BLaER1 (cell line): ENCODE results near the gene GALNT16.
"Not testable (repeated sequence)": the region's sequence is repeated elsewhere in the genome, so short reads cannot be mapped to it uniquely, and the experiment has no call there.

Experiments
- H3K27ac ChIP-seq: shearing (Covaris generic); formaldehyde crosslinking; 2 replicates; pipeline ENCODE4 v1.8.1; 2022
- H3K27me3 ChIP-seq: shearing (Covaris generic); formaldehyde crosslinking; 2 replicates; pipeline ENCODE4 v1.8.1; 2022
- H3K36me3 ChIP-seq: shearing (Covaris generic); formaldehyde crosslinking; 2 replicates; pipeline ENCODE4 v1.8.1; 2022
- H3K4me1 ChIP-seq: shearing (Covaris generic); formaldehyde crosslinking; 2 replicates; pipeline ENCODE4 v1.8.1; 2022
- H3K4me2 ChIP-seq: shearing (Covaris generic); formaldehyde crosslinking; 2 replicates; pipeline ENCODE4 v1.8.1; 2022
- H3K4me3 ChIP-seq: shearing (Covaris generic); formaldehyde crosslinking; 2 replicates; pipeline ENCODE4 v1.8.1; 2022
- H3K9ac ChIP-seq: shearing (Covaris generic); formaldehyde crosslinking; 2 replicates; pipeline ENCODE4 v1.8.1; 2022
- H3K9me3 ChIP-seq: shearing (Covaris generic); formaldehyde crosslinking; 2 replicates; pipeline ENCODE4 v1.8.1; 2022
- H4K20me1 ChIP-seq: shearing (Covaris generic); formaldehyde crosslinking; 2 replicates; pipeline ENCODE4 v1.8.1; 2022
- Cebpa-rat ChIP-seq: shearing (Covaris generic); IDR thresholded peaks from 2 replicates; pipeline ENCODE4 v1.8.1; 2022

Gene GALNT16

DNA sequence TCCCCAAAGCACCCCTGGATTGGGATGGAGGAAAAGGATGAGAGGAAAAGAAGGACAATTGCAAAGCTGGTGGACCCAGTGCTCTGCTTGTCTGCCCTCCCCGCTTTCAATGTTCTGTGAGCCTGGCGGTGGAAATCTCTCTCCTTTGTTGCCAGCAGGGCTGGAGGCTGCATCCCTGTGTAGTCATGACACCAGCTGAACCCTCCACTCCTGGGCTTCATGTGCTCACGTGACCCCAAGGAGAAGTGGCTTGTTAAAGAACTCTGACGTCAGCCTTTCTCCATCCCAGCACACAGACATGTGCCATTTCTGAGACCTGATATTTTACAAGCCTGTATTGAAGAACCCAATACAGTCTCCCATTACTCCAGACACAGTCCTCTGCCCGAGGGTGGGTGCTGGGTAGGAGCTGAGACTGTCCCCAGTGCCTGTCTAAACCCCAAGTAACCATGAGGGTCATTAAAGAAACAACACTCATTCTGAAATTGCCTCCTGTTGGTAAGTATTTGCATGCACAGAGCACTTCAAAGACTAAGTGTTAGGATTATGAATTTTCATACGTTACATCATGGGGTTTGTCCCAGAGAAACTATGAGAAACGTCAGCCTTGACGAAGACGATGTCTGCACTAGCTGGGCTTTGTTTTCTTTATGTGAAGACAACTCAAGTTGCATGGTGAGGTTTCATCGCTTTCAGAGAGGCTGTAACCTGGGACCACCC, 21.7 kb downstream of the GALNT16 start:
- H3K4me1 ChIP-seq = no peaks in the 10 kb centered on the region
- H3K4me2 ChIP-seq = no peak overlapping the region
- no peak for TF ChIP-seq Cebpa-rat
- no peak overlapping the region for H3K4me3 ChIP-seq
- no peaks in the 10 kb centered on the region for H3K36me3 ChIP-seq
- H4K20me1 ChIP-seq = no peaks in the 10 kb centered on the region
- no peaks in the 10 kb centered on the region for H3K9me3 ChIP-seq
- no peak overlapping the region for H3K9ac ChIP-seq
- H3K27ac ChIP-seq = no peak overlapping the region
- no peaks in the 10 kb centered on the region for H3K27me3 ChIP-seq

DNA sequence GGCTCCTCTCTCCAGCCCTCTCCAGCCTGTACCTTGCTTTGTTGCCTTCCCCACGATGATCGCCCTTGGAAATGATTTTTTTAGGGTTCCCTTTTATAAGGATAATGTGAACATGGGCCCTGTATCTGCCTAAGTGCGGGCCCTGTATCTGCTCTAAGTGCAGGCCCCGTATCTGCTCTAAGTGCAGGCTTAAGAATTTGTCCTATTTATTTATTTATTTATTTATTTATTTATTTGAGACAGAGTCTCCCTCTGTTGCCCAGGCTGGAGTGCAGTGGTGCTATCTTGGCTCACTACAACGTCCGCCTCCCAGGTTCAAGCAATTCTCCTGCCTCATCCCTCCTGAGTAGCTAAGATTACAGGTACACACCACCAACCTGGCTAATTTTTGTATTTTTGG, 22.5 kb downstream of the GALNT16 start:
- TF ChIP-seq Cebpa-rat = no peak
- no peak overlapping the region for H3K4me2 ChIP-seq
- H4K20me1 ChIP-seq = no peaks in the 10 kb centered on the region
- no peak overlapping the region for H3K27ac ChIP-seq
- no peaks in the 10 kb centered on the region for H3K9me3 ChIP-seq
- H3K36me3 ChIP-seq = no peaks in the 10 kb centered on the region
- H3K4me1 ChIP-seq = no peaks in the 10 kb centered on the region
- no peak overlapping the region for H3K4me3 ChIP-seq
- no peaks in the 10 kb centered on the region for H3K27me3 ChIP-seq
- H3K9ac ChIP-seq = no peak overlapping the region

DNA sequence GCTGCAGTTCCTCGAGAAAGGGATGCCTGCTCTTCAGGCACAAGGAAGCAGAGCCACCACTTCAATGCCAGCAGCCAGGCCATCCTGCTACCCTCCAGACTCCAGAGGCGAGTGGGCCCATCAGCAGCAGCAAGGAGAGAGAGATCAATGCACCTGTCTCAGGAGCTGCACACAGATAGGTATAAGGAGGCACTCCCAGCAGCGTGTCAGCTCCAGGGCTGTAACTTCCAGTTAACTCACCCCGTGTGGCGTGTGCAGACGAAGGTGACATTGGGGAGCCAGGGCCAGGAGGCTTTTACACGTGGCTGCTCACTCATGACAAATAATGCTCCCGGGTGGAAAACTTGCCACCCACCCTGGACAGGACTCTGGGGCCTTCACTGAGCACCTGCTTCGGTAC, 24.2 kb downstream of the GALNT16 start:
- Histone ChIP-seq H3K4me2 (no peak overlapping the region), H3K9me3 (no peaks in the 10 kb centered on the region), H3K9ac (no peak overlapping the region), H3K27ac (no peak overlapping the region), H3K4me3 (no peak overlapping the region), H3K4me1 (no peaks in the 10 kb centered on the region), H3K27me3 (no peaks in the 10 kb centered on the region), H4K20me1 (no peaks in the 10 kb centered on the region), H3K36me3 (no peaks in the 10 kb centered on the region)
- TF ChIP-seq Cebpa-rat = no peak

- no peak overlapping the region for H3K4me2 ChIP-seq
- H3K27me3 ChIP-seq = no peaks in the 10 kb centered on the region
- H4K20me1 ChIP-seq = no peaks in the 10 kb centered on the region
- no peak overlapping the region for H3K27ac ChIP-seq
- no peaks in the 10 kb centered on the region for H3K4me1 ChIP-seq
- no peak overlapping the region for H3K9ac ChIP-seq
- H3K9me3 ChIP-seq = no peaks in the 10 kb centered on the region
- no peaks in the 10 kb centered on the region for H3K36me3 ChIP-seq
- no peak overlapping the region for H3K4me3 ChIP-seq
- TF ChIP-seq Cebpa-rat = no peak
Observed at GRCh38 chr14:69285661-69286255, 25.8 kb downstream of the GALNT16 start.

GRCh38 chr14:69287098-69288010, 27.4 kb downstream of the GALNT16 start:
- Histone ChIP-seq H4K20me1 (no peaks in the 10 kb centered on the region), H3K27ac (no peak overlapping the region), H3K4me1 (no peaks in the 10 kb centered on the region), H3K36me3 (no peaks in the 10 kb centered on the region), H3K9me3 (no peaks in the 10 kb centered on the region), H3K4me3 (no peak overlapping the region), H3K4me2 (no peak overlapping the region), H3K9ac (no peak overlapping the region), H3K27me3 (no peaks in the 10 kb centered on the region)
- TF ChIP-seq Cebpa-rat = no peak

DNA sequence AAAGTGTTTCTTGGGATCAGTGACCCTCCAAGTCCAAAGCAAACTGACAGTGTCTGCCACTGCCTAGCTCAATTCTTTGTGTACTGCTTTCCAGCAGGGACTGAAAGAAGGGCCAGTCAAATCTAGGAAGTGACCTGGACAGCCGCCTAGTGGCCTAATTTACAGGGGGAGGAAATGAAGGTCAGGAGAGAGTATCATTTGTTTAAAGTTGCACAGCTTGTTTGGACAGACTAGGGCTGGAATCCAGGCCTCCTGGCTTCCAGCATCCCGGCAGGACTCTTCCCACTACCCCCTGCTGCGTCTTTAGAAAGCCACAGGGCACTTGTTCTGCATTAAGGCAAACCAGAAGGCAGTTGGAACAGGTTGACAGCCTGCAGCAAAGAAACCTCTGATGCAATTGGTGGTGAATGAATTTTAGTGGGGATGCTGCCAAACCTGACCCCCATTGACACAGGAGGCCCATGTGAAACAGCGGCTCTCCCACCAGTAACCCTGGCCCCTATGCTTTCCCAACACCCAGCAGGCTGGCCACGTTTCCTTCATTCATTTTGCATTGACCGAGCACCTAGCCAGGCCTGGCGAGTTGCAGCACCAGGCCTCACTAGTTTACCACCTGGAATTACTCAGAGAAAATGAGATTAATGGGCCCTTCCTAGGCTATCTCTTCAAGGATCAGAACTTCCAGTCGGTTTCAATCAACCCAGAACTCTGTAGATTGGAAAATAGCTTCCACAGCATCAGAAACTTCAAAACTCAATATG, 28.2 kb downstream of the GALNT16 start:
- no peak for TF ChIP-seq Cebpa-rat
- Histone ChIP-seq H3K4me2 (no peak overlapping the region), H3K9ac (no peak overlapping the region), H3K9me3 (no peaks in the 10 kb centered on the region), H3K36me3 (no peaks in the 10 kb centered on the region), H3K27me3 (no peaks in the 10 kb centered on the region), H4K20me1 (no peaks in the 10 kb centered on the region), H3K4me1 (no peaks in the 10 kb centered on the region), H3K27ac (no peak overlapping the region), H3K4me3 (no peak overlapping the region)

DNA sequence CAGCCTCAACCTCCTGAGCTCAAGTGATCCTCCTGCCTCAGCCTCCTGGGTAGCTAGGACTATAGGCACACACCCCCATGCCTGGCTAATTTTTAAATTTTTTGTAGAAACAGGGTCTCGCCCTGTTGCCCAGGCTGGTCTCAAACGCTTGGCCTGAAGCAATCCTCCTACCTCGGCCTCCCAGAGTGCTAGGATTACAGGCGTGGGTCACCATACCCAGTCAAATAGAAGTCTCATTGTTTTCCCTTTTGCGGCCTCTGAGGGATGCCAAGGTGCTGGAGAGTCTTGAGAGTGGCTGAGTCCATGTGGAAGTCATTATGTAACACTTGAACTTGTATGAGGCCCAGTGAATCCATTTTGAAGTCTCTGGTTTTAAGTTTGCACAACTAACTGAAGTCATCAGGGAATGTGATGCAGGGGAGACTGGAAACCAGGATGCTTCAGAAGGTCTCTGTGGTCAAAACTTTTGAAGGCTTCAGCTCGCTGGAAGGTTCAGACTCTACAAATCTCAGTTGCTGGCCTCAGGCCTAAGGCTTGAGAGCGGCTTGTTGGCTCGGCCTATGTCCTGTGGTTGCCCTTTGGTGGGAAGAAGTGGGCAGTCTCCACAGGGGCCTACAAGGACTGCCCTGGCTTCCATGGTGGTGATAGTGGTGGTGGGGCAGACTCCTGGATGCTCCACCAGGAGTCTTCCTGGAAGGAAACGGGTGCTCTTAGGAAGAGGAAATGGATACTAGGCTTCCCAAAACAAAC, 29.2 kb downstream of the GALNT16 start:
- H3K9me3 ChIP-seq = no peaks in the 10 kb centered on the region
- no peaks in the 10 kb centered on the region for H3K27me3 ChIP-seq
- H3K4me3 ChIP-seq = no peak overlapping the region
- H4K20me1 ChIP-seq = no peaks in the 10 kb centered on the region
- no peaks in the 10 kb centered on the region for H3K36me3 ChIP-seq
- no peak overlapping the region for H3K4me2 ChIP-seq
- no peak for TF ChIP-seq Cebpa-rat
- no peak overlapping the region for H3K9ac ChIP-seq
- no peak overlapping the region for H3K27ac ChIP-seq
- H3K4me1 ChIP-seq = no peaks in the 10 kb centered on the region

GRCh38 chr14:69289811-69290520, 30.0 kb downstream of the GALNT16 start:
- Histone ChIP-seq H3K4me2 (no peak overlapping the region), H3K9me3 (no peaks in the 10 kb centered on the region)
- TF ChIP-seq Cebpa-rat = no peak

GRCh38 chr14:69290881-69291280, 30.9 kb downstream of the GALNT16 start:
- not testable (repeated sequence) for H3K4me3 ChIP-seq, H3K9ac ChIP-seq, H3K27me3 ChIP-seq, H3K4me2 ChIP-seq, H3K4me1 ChIP-seq, H4K20me1 ChIP-seq, H3K27ac ChIP-seq, H3K9me3 ChIP-seq, H3K36me3 ChIP-seq

More at GRCh38 chr14:69289811-69290520, 30.0 kb downstream of the GALNT16 start:
- Histone ChIP-seq H3K9ac (no peak overlapping the region), H4K20me1 (no peaks in the 10 kb centered on the region), H3K27me3 (no peaks in the 10 kb centered on the region), H3K36me3 (no peaks in the 10 kb centered on the region), H3K4me1 (no peaks in the 10 kb centered on the region), H3K4me3 (no peak overlapping the region), H3K27ac (no peak overlapping the region)
